Skin of body (tissue), 3 donors: ENCODE measurements around the gene BOD1L1. TPM values are rescaled to one million over a fixed set of nuclear protein-coding genes. Genes with fewer than 3 reads are reported as not detected.

Experiments used
- DNase-seq: peaks from one replicate; lab custom pipeline; 2025; lab: John Stamatoyannopoulos, UW
- small RNA-seq: library from RNA; depleted of rRNA; stranded (forward); fragments of <200 nt; gene quantifications from one replicate; pipeline ENCODE3, GENCODE V24; 2014; ENCODE audit warnings: low replicate concordance
- total RNA-seq: library from RNA; depleted of rRNA; stranded (reverse); fragments of >200 nt; gene quantifications from one replicate; pipeline ENCODE4 v1.2.3, GENCODE V29; 2014

The BOD1L1 gene
- total RNA-seq, 1 donor from 2014 or later = 42.9 TPM

DNA sequence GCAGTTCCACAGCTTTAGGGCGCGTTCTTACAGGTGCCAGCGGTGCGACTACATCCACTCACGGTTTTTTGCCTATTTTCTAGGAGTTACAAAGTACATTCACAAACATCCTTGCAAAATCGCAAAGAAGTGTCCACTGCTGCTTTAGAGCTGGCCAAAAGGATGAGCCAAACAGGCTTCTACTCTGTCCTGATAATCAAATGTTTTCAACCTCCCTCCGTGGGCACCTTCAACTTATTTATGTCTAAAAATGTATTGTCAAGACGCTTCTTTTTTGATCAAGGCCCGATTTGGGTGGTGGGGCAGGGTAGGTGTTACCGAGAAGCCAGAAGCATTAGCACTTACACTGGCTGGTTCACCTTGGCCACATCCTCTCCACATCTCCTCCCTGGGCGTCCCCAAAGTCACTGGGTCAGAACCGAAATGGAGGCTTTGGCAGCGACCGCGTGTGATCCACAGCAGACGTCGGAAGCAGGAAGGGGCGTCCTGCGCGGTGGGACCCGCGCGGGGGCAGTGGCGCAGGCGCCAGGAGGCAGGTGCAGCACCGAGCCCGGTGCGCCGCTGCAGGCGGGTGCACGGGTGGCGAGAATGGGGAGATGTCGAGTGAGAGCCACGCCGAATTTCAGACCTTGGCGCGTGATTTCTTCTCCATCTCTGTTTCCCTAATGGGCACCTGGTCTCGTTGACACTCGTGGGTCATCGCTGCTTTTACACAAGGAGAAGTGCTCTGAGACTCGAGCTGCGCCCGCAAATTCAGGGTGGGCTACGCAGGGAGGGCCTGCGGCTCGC, 100.1 kb downstream of the BOD1L1 start:
- no peak for DNase-seq

- DNase-seq = no peak
These were observed 100.9 kb downstream of the BOD1L1 start for GRCh38 chr4:13526658-13527057.

GRCh38 chr4:13525606-13526281, 101.8 kb downstream of the BOD1L1 start:
- DNase-seq = no peak

GRCh38 chr4:13524504-13525243, 102.9 kb downstream of the BOD1L1 start:
- no peak for DNase-seq

DNA sequence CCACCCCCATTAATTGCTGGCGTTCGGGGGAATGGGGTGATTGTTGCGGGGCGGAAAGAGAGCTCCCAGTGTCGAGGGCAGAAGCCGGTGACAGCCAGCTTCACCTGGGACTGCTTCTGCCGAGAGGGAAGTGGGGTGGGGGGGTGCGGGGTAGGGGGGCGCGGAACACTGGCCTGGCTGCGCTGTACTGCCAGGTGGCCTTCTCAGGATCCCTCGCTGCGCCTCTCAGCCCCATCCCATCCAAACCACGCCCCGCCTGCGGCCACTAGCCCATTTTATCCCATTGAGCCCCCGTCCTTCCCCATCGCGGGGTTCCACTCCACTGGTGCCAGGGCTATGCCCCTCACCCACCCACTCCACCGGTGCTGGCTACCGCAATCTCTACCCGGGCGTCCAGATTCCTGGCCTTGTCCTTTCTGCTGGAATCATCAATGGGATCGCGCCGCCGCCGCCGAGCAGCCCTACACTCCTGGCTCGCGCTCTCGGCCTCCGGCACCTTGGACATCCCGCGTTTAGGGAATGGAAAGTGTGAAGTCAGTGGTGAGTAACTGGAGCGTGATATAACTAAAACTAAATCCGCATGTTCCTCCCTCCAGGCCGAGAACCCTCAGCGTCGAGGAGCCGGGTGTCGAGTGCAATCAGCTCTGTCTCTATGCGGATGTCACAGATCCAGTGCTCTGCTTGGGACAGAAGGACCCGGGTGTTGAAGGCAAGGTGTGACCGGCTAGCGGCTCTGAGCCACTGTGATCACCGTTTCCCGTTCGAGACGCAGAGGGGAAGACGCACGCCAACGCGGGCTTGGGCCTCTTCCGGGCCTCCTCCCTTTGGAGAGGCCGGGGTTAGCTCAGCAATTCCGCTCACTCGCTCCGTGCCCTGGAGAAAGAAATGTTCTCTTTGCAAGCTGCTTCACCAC, 103.7 kb downstream of the BOD1L1 start:
- DNase-seq = no peak

DNA sequence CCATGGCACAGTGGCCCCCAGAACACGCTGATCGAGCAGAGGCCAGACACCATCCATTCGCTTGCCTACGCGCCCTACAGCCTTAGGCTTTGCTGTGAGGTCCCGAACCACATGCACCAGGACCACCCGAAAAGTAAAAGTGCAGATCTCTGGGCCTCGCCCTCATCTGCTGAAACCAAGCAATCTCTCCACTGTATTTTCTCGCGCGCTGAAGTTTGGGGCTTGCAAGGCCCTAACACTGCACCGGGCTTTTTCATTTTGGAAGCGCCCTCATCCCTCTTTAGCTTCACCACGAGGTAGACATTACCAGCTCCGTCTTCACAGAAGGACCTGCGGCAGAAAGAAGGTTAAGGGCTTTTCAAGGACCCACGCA, 104.4 kb downstream of the BOD1L1 start:
- no peak for DNase-seq

DNA sequence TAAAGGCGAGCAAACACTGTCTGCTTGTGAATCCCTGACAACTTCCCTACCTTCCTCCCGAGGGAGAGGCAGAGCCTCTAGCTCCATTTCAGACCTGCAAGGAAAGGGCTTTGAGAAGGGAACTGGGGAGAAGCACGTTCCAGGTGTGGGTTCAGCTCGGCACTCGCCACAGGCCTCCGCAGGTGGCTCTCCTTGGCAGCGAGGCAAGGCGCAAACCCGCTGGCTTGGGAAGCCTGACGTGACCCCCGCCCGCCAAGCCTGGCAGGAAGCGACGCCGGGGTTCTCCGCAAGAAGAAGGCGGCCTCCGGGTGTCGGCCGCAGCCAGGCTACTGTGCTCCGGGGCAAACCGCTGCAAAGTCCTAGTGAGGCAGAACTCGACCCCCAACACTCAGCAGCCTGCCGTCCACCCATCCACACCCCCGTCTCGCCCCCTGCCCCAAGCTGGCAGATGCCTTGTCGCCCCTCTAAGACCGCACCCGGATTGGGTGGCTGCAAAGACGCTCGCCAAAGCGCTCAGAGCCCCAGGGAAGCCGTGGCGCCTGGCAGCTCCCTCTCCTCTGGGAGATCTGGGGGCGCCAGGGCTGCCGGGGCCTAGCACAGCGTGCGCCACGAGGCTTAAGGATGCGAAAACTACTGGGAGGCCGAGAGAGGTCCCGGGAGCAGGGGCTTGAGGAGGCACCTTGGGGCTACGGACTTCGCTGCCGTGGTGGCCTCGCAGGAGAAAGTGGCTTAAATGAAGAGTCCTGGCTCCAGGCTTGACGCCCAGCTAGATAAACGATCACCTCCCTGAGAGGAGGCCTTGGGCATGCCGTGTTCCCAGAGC, 105.0 kb downstream of the BOD1L1 start:
- DNase-seq = no peak

- DNase-seq = no peak
These were observed 106.5 kb downstream of the BOD1L1 start for GRCh38 chr4:13521047-13521446.

Small RNA genes lying within 50 kb of the gene (small RNA-seq; reads per million reads assigned to genes)
- gene MIR5091 = 0.19 reads per million

Other genes with a start within 250 kb of the BOD1L1 start
- 19.3 TPM for gene RAB28, start 143.4 kb downstream of the BOD1L1 start, total RNA-seq
- 0.10 TPM for gene NKX3-2, start 83.2 kb downstream of the BOD1L1 start, total RNA-seq